ENCODE measurements around the gene STX1B. TPM values are rescaled to one million over a fixed set of nuclear protein-coding genes. Genes with fewer than 3 reads are reported as not detected.

The STX1B gene
- total RNA-seq, 3 donors from 2014 or later, result 1.6 to 2.6 (median 2.6) TPM

DNA sequence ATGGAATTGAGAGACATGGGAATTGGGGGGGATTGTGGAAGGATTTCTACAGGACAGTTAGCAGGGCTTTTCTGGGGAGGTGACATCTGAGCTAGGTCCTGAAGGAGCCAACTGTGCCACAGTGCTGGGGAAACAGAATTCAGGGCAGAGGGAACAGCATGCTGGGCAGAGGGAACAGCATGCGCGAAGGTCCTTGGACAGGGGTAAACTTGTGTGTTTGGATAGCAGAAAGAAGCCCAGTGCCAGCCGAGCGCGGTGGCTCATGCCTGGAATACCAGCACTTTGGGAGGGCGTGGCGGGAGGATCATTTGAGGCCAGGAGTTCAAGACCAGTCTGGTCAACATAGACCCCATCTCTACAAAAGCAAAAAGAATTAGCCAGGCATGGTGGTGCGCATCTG lies 3.8 kb downstream of the STX1B start:
- peaks cover 0 to 7% of the 10 kb centered on the region in 2 donors for H3K27me3 ChIP-seq

DNA sequence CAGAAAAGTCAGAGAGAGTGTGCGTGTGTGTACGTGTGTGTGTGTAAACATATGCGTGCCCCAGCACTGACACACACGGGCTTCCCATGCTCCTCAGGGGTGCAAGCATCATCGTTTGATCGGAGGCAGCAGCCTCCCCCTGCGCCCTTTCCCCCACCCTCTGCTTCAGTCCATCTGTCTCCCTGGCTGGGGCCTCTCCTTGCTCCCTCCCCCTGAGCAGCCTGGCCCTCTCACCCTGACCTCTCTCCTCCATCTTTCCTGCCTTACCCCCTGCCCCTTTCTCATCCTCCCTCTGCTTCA lies 4.4 kb downstream of the STX1B start:
- TF ChIP-seq POLR2A (IDR thresholded peaks at IDR 0.05) (no peak), POLR2AphosphoS5 (IDR thresholded peaks at IDR 0.05) (no peak), CTCF (IDR thresholded peaks at IDR 0.05) (no peak)
- no peaks in the 10 kb centered on the region for H3K9me3 ChIP-seq
- DNase-seq (ENCODE audit: low spot score in 2 of 2), result no peak
- intact Hi-C loops (cut with DNase I; ENCODE audit: low total_unique reads), result no loop called here
- no peak overlapping the region for H3K27ac ChIP-seq
- no peak overlapping the region for H3K4me3 ChIP-seq
- no peaks in the 10 kb centered on the region for H3K36me3 ChIP-seq
- H3K4me1 ChIP-seq, result no peaks in the 10 kb centered on the region
- peaks cover 0 to 3% of the 10 kb centered on the region in 2 donors for H3K27me3 ChIP-seq

More for the DNA sequence above, 3.8 kb downstream of the STX1B start:
- intact Hi-C loops (cut with DNase I; ENCODE audit: low total_unique reads), result no loop called here
- Histone ChIP-seq H3K27ac (no peak overlapping the region), H3K4me3 (no peak overlapping the region), H3K4me1 (no peaks in the 10 kb centered on the region), H3K9me3 (no peaks in the 10 kb centered on the region), H3K36me3 (no peaks in the 10 kb centered on the region)
- no peak for DNase-seq (ENCODE audit: low spot score in 2 of 2)
- TF ChIP-seq POLR2AphosphoS5 (IDR thresholded peaks at IDR 0.05) (no peak), POLR2A (IDR thresholded peaks at IDR 0.05) (no peak), CTCF (IDR thresholded peaks at IDR 0.05) (no peak)

- DNase-seq (ENCODE audit: low spot score in 2 of 2), result no peak
- intact Hi-C loops (cut with DNase I; ENCODE audit: low total_unique reads), result no loop called here
- Histone ChIP-seq H3K4me3 (no peak overlapping the region), H3K27me3 (no peaks in the 10 kb centered on the region), H3K27ac (no peak overlapping the region), H3K9me3 (no peaks in the 10 kb centered on the region), H3K4me1 (no peaks in the 10 kb centered on the region), H3K36me3 (no peaks in the 10 kb centered on the region)
- TF ChIP-seq POLR2AphosphoS5 (IDR thresholded peaks at IDR 0.05) (no peak), POLR2A (IDR thresholded peaks at IDR 0.05) (no peak), CTCF (IDR thresholded peaks at IDR 0.05) (no peak)
Measured at GRCh38 chr16:31005350-31006085, 4.9 kb downstream of the STX1B start.

GRCh38 chr16:31004658-31005057 lies 5.8 kb downstream of the STX1B start:
- Histone ChIP-seq H3K27ac (no peak overlapping the region), H3K9me3 (no peaks in the 10 kb centered on the region), H3K36me3 (no peaks in the 10 kb centered on the region), H3K27me3 (no peaks in the 10 kb centered on the region), H3K4me3 (no peak overlapping the region), H3K4me1 (no peaks in the 10 kb centered on the region)
- TF ChIP-seq POLR2A (IDR thresholded peaks at IDR 0.05) (no peak), CTCF (IDR thresholded peaks at IDR 0.05) (no peak), POLR2AphosphoS5 (IDR thresholded peaks at IDR 0.05) (no peak)
- intact Hi-C loops (cut with DNase I; ENCODE audit: low total_unique reads), result no loop called here
- DNase-seq (ENCODE audit: low spot score in 2 of 2), result no peak

- intact Hi-C loops (cut with DNase I; ENCODE audit: low total_unique reads), result no loop called here
- Histone ChIP-seq H3K4me1 (no peaks in the 10 kb centered on the region), H3K36me3 (no peaks in the 10 kb centered on the region), H3K4me3 (no peak overlapping the region), H3K27ac (peak overlapping the region in 1 of 2 donors; percentile 63), H3K27me3 (no peaks in the 10 kb centered on the region), H3K9me3 (no peaks in the 10 kb centered on the region)
- no peak for DNase-seq (ENCODE audit: low spot score in 2 of 2)
- no peak for TF ChIP-seq POLR2AphosphoS5 (IDR thresholded peaks at IDR 0.05)
- TF ChIP-seq POLR2A (IDR thresholded peaks at IDR 0.05), result no peak
- no peak for TF ChIP-seq CTCF (IDR thresholded peaks at IDR 0.05)
Measured at GRCh38 chr16:31003744-31004143, 6.7 kb downstream of the STX1B start.

All from breast epithelium (tissue), 4 donors.